ENCODE measurements around the gene ZNF75A.
A peak's percentile ranks its signal among the peaks of the same experiment; 100 is the strongest.

Gene ZNF75A

GRCh38 chr16:3305109-3306068, at the start of gene ZNF75A, which contains the start of gene TIGD7:
Gene ZNF75A, plus strand, starts transcription at chr16:3305497. Its CDS starts 2,932 bp downstream, at chr16:3308429.
Gene TIGD7, minus strand, starts transcription at chr16:3305430. Its CDS starts 4,816 bp downstream, at chr16:3300614.
- H3K27ac ChIP-seq, result peak within 1 kb of the TSS; percentile 87
- TF ChIP-seq CTCF (conservative IDR thresholded peaks at IDR 0.05), result 0 out of 2 replicates have a peak, but pooled peaks have one; percentile 7

- no peak within 1 kb of the TSS for H3K27ac ChIP-seq
- TF ChIP-seq CTCF (conservative IDR thresholded peaks at IDR 0.05), result no peak
Observed at GRCh38 chr16:3256146-3256865, 49.0 kb upstream of the ZNF75A start, which contains the start of gene MEFV. Gene MEFV, minus strand, starts transcription at chr16:3256633. Its CDS starts 46 bp downstream, at chr16:3256587.

GRCh38 chr16:3256866-3257465, 48.3 kb upstream of the ZNF75A start:
- no peak overlapping the region for H3K27ac ChIP-seq
- no peak for TF ChIP-seq CTCF (conservative IDR thresholded peaks at IDR 0.05)

GRCh38 chr16:3259836-3260235, 45.5 kb upstream of the ZNF75A start:
- TF ChIP-seq CTCF (conservative IDR thresholded peaks at IDR 0.05), result no peak
- H3K27ac ChIP-seq, result no peak overlapping the region

- peak overlapping the region; percentile 82; the same call in 1 of the 2 replicates for H3K27ac ChIP-seq
- no peak for TF ChIP-seq CTCF (conservative IDR thresholded peaks at IDR 0.05)
Observed at GRCh38 chr16:3262517-3262916, 42.8 kb upstream of the ZNF75A start.

- no peak for TF ChIP-seq CTCF (conservative IDR thresholded peaks at IDR 0.05)
- peak overlapping the region; percentile 82 for H3K27ac ChIP-seq
Observed at GRCh38 chr16:3264137-3265036, 40.9 kb upstream of the ZNF75A start.
